PFSK-1 (cell line): Measurements from ENCODE around the gene ULBP3.

Source experiments
- FOXP2 ChIP-seq: optimal IDR thresholded peaks from 2 replicates; pipeline ENCODE3; 2011; ENCODE audit warnings: borderline replicate concordance, control low read depth, inconsistent platforms; ENCODE audit not compliant: insufficient read depth; ENCODE audit errors: extremely low read length, extremely low read depth
- POLR2AphosphoS5 ChIP-seq: IDR thresholded peaks from 2 replicates; pipeline ENCODE4 v1.6.1; 2012; ENCODE audit warnings: low read depth, mild to moderate bottlenecking, control low read depth, low read length, moderate library complexity
- REST ChIP-seq, 2 experiments: IDR thresholded peaks; 2 replicates each; pipeline versions ENCODE4 v1.6.1 to v1.8.0; 2011 to 2012; ENCODE audit warnings: low read depth in 2 of 2, low read length in 2 of 2, control low read depth in 1 of 2, inconsistent platforms in 1 of 2, mild to moderate bottlenecking in 1 of 2, moderate library complexity in 1 of 2; ENCODE audit not compliant: insufficient read depth in 1 of 2
- SIN3A ChIP-seq: IDR thresholded peaks from 2 replicates; pipeline ENCODE4 v1.6.1; 2012; ENCODE audit warnings: mild to moderate bottlenecking, low read length, moderate library complexity, borderline replicate concordance; ENCODE audit not compliant: insufficient read depth
- TAF1 ChIP-seq: IDR thresholded peaks from 2 replicates; pipeline ENCODE4 v1.6.1; 2012; ENCODE audit warnings: low read length, control low read depth, borderline replicate concordance; ENCODE audit not compliant: insufficient read depth

Gene ULBP3

GRCh38 chr6:150056156-150056555, 12.8 kb downstream of the ULBP3 start:
- no peak for TF ChIP-seq TAF1
- no peak for TF ChIP-seq SIN3A
- no peak for TF ChIP-seq POLR2AphosphoS5
- TF ChIP-seq REST (IDR thresholded peaks at IDR 0.05; ENCODE audit: insufficient read depth in 1 of 2, low read depth in 2 of 2, low read length in 2 of 2), result no peak
- TF ChIP-seq FOXP2, result no peak

GRCh38 chr6:150055131-150055530, 13.8 kb downstream of the ULBP3 start:
- TF ChIP-seq POLR2AphosphoS5, result no peak
- TF ChIP-seq FOXP2, result no peak
- no peak for TF ChIP-seq TAF1
- no peak for TF ChIP-seq SIN3A
- TF ChIP-seq REST (IDR thresholded peaks at IDR 0.05; ENCODE audit: insufficient read depth in 1 of 2, low read depth in 2 of 2, low read length in 2 of 2), result no peak

- TF ChIP-seq REST (IDR thresholded peaks at IDR 0.05; ENCODE audit: insufficient read depth in 1 of 2, low read depth in 2 of 2, low read length in 2 of 2), result no peak
- no peak for TF ChIP-seq TAF1
- no peak for TF ChIP-seq POLR2AphosphoS5
Measured at GRCh38 chr6:150053450-150053849, 15.5 kb downstream of the ULBP3 start.

GRCh38 chr6:150050846-150051245, 18.1 kb downstream of the ULBP3 start:
- no peak for TF ChIP-seq SIN3A
- TF ChIP-seq REST (IDR thresholded peaks at IDR 0.05; ENCODE audit: insufficient read depth in 1 of 2, low read depth in 2 of 2, low read length in 2 of 2), result no peak
- TF ChIP-seq TAF1, result no peak
- no peak for TF ChIP-seq POLR2AphosphoS5
- TF ChIP-seq FOXP2, result no peak

GRCh38 chr6:150048099-150048498, 20.8 kb downstream of the ULBP3 start:
- TF ChIP-seq REST (IDR thresholded peaks at IDR 0.05; ENCODE audit: insufficient read depth in 1 of 2, low read depth in 2 of 2, low read length in 2 of 2), result no peak
- no peak for TF ChIP-seq TAF1
- no peak for TF ChIP-seq SIN3A
- TF ChIP-seq FOXP2, result no peak
- TF ChIP-seq POLR2AphosphoS5, result no peak
